ENCODE results near the gene ZNF366.

ZNF366 gene

DNA sequence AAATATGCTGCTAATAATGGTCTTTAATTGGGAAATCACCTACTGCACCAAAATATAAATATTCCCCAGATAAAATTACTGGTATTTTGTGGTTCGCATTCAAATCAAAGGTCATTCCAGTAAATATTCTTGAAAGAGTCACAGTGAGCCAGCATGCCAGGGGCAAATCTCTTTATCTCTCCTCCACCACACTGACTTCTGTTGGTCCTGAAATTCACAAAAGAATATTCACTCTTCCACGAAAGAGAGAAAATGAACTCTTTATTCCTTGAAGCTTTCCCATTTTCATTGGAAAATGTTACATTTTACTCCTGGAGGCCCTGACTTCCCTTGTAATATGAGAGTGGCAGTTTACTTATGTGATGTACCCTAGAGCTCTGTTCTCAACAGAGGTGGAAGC is 39.7 kb downstream of the ZNF366 start:
- TF ChIP-seq, protein P1, sequence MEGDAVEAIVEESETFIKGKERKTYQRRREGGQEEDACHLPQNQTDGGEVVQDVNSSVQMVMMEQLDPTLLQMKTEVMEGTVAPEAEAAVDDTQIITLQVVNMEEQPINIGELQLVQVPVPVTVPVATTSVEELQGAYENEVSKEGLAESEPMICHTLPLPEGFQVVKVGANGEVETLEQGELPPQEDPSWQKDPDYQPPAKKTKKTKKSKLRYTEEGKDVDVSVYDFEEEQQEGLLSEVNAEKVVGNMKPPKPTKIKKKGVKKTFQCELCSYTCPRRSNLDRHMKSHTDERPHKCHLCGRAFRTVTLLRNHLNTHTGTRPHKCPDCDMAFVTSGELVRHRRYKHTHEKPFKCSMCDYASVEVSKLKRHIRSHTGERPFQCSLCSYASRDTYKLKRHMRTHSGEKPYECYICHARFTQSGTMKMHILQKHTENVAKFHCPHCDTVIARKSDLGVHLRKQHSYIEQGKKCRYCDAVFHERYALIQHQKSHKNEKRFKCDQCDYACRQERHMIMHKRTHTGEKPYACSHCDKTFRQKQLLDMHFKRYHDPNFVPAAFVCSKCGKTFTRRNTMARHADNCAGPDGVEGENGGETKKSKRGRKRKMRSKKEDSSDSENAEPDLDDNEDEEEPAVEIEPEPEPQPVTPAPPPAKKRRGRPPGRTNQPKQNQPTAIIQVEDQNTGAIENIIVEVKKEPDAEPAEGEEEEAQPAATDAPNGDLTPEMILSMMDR (IDR thresholded peaks at IDR 0.05; ENCODE audit: control insufficient read depth, insufficient read depth, low read depth, low read length, missing control alignments), result no peak
- DNase-seq (ENCODE audit: low read depth), result no peak
- H3K4me3 ChIP-seq (ENCODE audit: control insufficient read depth, low read depth, low read length), result no peak overlapping the region

DNA sequence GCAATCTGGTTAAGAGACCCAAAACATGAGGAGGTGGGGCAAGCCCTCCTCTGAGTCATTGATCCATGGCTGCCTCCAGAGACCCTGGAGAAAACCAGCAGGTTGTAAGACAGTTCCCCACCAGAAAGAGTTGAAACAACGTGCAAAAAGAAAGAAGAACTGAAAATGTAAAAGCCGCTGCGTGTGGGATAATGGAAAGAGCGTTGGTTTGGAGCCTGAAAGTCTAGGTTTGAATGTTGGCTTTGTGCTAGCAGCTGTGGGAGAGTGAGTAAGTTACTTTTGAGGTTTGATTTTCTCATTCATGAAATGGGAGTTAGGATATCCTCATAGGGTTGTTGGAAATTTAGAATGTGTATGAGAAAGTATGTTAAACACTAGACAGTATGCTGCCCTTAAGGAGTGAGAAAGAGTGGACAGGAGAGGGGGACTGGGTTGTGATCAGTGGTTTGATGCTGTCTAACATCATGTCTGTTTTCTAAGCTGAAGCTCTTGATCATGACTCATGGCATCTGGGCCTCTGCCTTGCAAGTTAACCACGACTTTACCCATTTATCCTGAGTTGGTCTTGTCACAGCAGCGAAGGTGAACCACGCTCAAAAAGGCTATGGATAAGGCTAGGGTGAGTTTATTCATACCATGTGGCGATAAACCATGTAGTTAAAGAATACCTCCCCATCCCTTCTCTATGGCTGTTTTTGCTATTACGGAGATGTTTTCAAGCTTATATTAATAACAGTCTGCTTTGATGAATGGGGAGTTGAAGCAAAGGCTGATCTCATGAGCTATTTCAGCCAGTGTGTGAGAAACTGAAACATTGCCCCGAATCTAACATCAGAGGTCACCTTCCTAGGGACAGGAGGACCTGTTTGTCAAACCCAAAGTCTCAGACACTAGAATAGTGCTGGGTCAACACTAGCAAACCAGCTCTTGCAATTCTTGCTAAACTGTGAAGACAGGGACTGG is 41.3 kb downstream of the ZNF366 start:
- H3K4me3 ChIP-seq (ENCODE audit: control insufficient read depth, low read depth, low read length), result no peak overlapping the region
- TF ChIP-seq, protein P1 (IDR thresholded peaks at IDR 0.05; ENCODE audit: control insufficient read depth, insufficient read depth, low read depth, low read length, missing control alignments), result no peak
- peak; percentile 25 for DNase-seq (ENCODE audit: low read depth)

DNA sequence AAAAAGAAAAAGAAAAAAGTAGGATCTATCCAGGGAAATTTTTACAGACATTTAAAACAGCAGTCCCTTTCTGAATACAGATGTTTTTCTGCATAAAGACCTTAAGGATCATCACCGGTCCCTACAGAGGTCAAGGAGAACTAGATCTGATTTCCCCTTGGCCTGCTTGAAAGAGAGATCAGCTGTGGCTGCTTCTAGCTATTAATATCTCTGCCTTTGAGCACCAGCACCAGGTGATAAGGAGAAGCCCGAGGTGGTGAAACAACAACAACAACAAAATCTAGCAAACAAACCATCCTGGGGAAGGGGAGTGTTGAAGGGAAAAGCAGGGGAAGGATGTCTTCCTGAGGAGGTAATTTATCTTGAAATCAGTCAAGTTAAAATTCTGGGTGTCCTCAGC is 42.1 kb downstream of the ZNF366 start:
- TF ChIP-seq, protein P1 (IDR thresholded peaks at IDR 0.05; ENCODE audit: control insufficient read depth, insufficient read depth, low read depth, low read length, missing control alignments), result no peak
- H3K4me3 ChIP-seq (ENCODE audit: control insufficient read depth, low read depth, low read length), result no peak overlapping the region
- no peak for DNase-seq (ENCODE audit: low read depth)

DNA sequence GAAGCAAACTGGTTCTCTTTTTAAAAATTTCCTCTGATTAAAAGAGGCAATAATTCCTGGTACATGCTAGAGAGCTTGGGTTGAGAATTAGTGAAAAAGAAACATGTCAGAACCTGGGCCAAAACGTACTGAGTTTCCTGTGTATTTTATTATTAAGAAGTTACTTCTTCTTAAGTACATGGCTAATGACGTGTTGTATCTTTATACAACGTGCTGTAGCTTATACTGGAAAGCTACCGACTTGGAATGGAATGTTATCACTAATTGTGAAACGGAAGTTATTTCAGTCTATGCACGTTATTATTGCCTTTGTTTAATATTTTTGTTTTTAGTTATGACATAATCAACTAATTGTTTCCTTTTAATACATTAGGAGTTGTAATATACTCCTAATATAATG is 43.1 kb downstream of the ZNF366 start:
- TF ChIP-seq, protein P1 (IDR thresholded peaks at IDR 0.05; ENCODE audit: control insufficient read depth, insufficient read depth, low read depth, low read length, missing control alignments), result no peak
- DNase-seq (ENCODE audit: low read depth), result no peak

DNA sequence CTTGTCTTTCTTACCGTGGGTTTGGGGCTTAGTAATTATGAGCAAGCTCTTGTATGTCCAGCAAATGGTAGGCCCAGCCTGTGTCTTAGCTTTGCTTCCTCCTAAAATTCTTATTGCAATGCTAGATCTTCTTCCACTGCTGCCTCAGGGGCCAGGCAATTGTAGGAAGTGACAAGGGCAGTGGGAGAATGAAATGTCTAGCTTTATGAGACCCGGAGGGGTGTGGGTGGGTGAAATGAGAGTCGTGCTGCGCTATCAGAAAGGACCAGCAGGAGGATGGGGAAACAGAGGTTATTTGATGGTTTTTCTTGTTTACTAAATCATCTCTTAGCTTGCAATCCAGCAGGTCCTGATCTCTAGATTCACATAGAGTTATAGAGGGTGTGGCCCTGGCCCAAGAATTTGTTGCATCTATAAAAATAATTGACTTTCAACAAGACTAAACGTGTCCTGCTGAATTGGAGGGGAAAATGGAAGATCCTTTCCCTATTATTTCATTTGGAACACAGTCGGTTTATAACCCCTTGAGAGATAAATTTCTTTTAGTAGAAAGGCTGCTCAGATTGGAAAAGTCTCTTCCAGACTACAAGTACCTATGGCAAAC is 43.7 kb downstream of the ZNF366 start:
- H3K4me3 ChIP-seq (ENCODE audit: control insufficient read depth, low read depth, low read length), result no peak overlapping the region
- TF ChIP-seq, protein P1 (IDR thresholded peaks at IDR 0.05; ENCODE audit: control insufficient read depth, insufficient read depth, low read depth, low read length, missing control alignments), result no peak
- no peak for DNase-seq (ENCODE audit: low read depth)

More for the DNA sequence above, 43.1 kb downstream of the ZNF366 start:
- no peak overlapping the region for H3K4me3 ChIP-seq (ENCODE audit: control insufficient read depth, low read depth, low read length)

DNA sequence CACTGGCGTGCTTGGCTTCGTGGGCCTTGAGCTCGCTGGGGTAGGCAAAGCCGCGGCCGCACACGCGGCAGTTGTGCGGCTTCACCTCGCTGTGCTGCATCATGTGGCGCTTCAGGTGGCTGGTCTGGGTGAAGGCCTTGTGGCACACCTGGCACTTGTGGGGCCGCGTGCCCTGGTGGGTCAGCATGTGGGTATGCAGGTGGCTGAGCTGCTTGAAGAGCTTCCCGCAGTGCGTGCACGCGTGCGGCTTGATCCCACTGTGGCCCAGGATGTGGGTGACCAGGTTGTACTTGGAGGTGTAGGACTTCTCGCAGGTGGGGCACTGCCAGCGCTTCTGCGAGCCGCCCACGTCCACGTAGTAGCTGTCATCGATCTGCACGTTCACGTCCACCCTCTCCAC is 46.8 kb downstream of the ZNF366 start:
- TF ChIP-seq, protein P1 (IDR thresholded peaks at IDR 0.05; ENCODE audit: control insufficient read depth, insufficient read depth, low read depth, low read length, missing control alignments), result no peak
- no peak overlapping the region for H3K4me3 ChIP-seq (ENCODE audit: control insufficient read depth, low read depth, low read length)
- no peak for DNase-seq (ENCODE audit: low read depth)

All from AG09309 (cell line).